Measurements from ENCODE around the gene LCN6.

The LCN6 gene

GRCh38 chr9:136743639-136744211 is 4.6 kb downstream of the LCN6 start:
- no peak for DNase-seq (ENCODE audit: low spot score)

GRCh38 chr9:136742591-136743391 is 5.5 kb downstream of the LCN6 start, which contains the start of gene LCN10:
Gene LCN10, minus strand, starts transcription at chr9:136742940. Its CDS starts 37 bp downstream, at chr9:136742903.
- no peak for DNase-seq (ENCODE audit: low spot score)

DNA sequence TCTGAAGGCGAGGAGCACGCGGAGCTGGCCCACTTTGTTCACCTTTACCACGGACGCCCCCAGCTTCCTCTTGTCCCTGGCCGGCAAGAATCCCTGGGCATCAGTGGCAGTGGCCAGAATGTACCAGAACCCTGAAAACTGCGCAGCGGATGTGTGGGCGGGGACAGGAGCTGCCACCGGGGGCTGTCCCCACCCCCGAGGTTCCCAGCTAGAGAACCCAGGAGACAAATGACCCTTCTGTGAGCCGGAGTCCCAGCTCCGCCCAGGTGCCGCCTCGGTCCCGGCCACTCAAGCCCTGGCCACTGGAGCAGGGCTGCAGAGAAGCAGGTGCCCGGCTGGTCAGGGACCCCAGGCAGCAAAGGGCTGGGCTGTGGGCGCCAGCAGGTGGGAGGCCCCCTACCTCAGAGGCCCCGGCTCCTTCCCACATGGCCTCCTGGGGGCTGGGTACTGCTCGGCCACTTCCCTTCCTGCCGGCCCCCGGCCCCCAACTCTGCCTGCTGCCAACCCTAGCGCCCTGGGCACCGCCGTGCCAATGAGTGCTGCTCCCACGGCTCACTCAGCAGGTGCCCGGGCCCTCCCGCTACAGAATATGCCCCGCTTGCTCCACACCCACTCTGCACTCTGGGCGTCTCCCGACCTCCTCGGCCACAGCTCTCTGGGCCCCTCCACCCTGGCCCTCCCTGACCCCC is 6.3 kb downstream of the LCN6 start:
- DNase-seq (ENCODE audit: low spot score), result no peak

DNA sequence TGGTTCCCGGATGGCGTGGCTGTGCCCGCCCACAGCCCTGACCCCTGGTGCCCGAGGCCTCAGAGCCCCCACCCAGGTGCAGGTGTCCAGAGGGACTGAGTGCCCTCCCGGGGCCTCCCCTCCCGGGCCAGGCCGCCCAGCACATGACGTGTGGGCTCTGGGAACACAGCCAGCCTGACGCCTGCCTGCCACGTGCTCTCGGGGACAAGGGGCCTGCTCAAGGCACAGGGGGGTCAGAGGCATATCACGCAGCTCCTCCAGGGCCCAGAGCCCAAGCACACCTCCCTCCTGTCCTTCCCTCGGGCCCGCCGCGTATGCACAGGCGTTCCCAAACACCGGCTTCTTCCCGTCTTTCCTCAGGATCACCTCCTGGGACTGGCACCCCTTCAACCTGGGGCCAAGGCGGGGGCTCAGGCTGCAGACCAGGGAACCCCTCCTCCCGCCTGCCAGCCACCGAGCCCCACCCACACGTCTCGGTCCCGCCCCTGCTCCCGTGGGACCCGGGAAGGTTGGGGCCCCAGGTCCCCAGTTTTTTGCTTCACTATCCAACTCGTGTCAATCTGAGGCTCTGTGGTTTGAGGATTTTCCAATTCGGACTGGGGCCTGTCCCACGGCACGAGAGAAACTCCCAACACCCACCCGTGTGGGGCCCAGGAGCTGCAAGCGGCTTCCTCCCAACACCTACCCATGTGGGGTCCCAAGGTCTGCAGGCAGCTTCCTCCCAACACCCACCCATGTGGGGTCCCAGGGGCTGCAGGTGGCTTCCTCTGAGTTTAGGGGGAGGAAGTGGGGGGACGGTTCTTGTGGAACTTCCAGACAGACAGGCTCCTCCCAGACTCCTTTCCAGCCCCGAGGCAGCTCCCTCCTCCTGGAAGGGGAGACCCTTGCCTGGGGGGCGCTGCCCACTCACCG is 7.1 kb downstream of the LCN6 start:
- no peak for DNase-seq (ENCODE audit: low spot score)

- no peak for DNase-seq (ENCODE audit: low spot score)
These were observed 7.8 kb downstream of the LCN6 start for GRCh38 chr9:136740491-136740890.

- no peak for DNase-seq (ENCODE audit: low spot score)
These were observed 8.3 kb downstream of the LCN6 start for GRCh38 chr9:136740069-136740468.

DNA sequence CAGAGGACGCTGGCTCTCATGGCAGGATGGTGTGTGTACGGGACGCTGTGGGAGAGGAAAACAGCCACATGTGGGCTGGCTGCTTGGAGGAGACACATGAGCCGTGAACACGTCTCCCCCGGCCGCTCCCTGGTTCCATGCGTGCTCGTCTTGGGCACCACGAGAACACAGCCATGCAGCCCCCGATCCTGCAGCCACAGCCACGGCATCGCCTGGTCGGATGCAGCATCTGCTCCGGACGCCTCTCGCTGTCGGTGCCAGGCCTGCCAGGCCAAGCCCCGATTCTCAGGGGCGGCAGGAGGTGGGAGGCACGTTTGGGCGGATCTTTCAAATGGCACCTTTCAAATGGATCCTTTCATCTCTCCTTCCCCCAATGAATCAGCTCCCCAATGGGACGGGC is 8.8 kb downstream of the LCN6 start:
- no peak for DNase-seq (ENCODE audit: low spot score)

DNA sequence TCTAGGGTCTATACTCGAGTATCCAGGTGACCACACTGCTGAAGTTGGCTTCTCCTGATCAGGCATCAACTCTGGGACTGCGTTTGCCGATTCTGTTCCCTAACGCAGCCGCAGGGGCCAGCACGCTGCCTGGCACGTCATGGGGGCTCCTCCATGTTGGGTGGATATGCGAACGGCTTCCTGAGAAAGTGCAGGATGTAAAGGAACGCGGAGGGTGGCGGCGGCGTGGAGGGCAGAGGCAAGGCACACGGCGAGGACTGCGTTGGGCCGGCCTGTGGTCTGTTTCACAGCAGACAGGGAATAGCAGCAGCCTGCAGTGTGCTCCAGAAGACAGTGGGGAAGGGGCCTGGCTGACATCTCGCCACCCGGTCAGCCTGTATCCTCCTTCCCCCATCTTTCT is 9.4 kb downstream of the LCN6 start:
- no peak for DNase-seq (ENCODE audit: low spot score)

GRCh38 chr9:136735812-136736480 is 12.4 kb downstream of the LCN6 start:
- DNase-seq (ENCODE audit: low spot score), result no peak

DNA sequence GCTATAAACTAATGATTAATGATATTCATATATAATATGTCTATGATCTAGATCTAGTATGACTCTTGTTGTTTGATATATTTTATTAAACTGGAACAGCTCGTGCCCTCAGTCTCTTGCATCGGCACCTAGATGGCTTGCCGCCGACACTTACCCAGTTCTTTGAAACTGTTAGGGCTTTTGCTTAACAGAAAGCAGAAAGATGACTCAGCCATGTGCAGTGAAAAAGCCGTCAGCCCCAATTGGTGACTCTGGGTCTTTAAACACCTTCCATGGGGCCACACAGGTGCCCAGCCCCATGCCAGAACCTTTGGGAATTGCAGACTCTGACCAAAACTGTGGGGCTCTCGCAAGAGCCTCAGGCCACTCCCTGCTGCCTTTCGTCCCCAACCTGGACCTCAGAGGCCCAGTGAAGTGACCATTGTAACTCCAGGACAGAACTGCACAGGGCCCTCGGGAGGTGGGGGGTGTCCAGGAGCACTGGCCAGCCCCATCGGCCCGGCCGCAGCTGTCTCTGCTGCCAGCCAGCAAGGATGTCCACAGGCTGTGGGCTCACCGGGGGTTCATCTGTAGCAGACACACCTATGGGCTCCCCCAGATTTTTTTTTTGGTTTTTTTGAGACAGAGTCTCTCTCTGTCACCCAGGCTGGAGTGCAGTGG is 13.4 kb downstream of the LCN6 start:
- no peak for DNase-seq (ENCODE audit: low spot score)

- DNase-seq (ENCODE audit: low spot score), result no peak
These were observed 14.7 kb downstream of the LCN6 start for GRCh38 chr9:136733611-136734010.

- DNase-seq (ENCODE audit: low spot score), result no peak
These were observed 15.7 kb downstream of the LCN6 start for GRCh38 chr9:136732444-136733178.

GRCh38 chr9:136729926-136730325 is 18.4 kb downstream of the LCN6 start:
- no peak for DNase-seq (ENCODE audit: low spot score)

DNA sequence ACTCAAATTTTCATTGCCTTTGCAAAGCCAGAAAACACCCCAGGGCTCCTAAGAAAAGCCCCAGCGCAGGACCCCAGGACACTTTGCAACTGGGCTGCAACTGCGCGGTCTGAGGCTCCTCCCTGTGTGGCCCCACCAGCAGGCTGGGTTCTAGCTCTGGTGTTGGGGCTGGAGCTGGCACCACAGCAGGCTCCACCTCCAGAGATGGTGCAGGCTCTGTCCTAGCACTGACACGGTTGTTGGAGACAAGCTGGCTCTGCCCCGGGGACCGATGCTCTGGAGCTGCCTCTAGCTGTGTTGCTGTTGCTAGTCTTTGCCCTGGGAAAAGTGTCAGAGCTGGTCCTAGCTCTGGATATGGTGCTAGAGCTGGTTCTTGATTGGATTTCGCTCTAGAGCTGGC is 19.2 kb downstream of the LCN6 start:
- DNase-seq (ENCODE audit: low spot score), result no peak

DNA sequence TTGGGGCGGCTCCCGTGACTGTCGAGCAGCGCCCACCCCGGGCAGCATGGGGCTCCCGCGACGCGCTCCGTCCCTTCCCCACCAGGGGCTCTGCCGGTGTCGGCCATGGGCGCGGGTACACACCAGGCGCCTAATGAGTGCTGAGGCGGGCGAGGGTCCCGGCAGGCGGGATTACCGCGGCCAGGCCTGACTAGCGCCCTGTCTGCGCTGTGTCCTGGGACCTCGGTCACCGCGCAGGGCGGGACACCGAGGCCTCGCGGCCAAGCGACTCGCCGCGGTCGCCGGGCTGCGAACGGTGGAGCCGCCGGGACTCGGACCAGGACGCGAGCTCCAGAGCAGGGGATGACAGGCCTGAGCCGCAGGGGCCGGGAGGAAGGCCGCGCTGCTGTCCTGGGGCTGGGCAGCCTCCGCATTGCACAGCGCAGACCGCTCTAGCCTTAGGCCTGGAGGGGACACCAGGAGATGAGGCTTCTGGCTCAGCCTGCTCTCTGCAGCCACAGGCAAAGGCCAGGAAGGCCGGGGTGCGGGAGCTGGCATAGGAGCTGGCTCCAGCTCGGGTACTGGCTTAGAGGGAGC is 19.7 kb downstream of the LCN6 start:
- DNase-seq (ENCODE audit: low spot score), result no peak

- peak; percentile 77 for DNase-seq (ENCODE audit: low spot score)
These were observed 20.2 kb downstream of the LCN6 start for GRCh38 chr9:136728080-136728547.

GRCh38 chr9:136726631-136727191 is 21.6 kb downstream of the LCN6 start:
- DNase-seq (ENCODE audit: low spot score), result no peak

- DNase-seq (ENCODE audit: low spot score), result no peak
These were observed 22.2 kb downstream of the LCN6 start for GRCh38 chr9:136726118-136726517.

- no peak for DNase-seq (ENCODE audit: low spot score)
These were observed 22.7 kb downstream of the LCN6 start for GRCh38 chr9:136725612-136726011.

Measured in Ammon's horn (tissue), 1 donor.